GM18870 (cell line): ENCODE data around the gene SYT8.

Source experiments
- ATAC-seq: cut with Tn5 transposase; IDR thresholded peaks from one replicate; pipeline ENCODE4 v1.9.1; 2021; ENCODE audit warnings: moderate library complexity; ENCODE audit not compliant: unreplicated experiment

The SYT8 gene

DNA sequence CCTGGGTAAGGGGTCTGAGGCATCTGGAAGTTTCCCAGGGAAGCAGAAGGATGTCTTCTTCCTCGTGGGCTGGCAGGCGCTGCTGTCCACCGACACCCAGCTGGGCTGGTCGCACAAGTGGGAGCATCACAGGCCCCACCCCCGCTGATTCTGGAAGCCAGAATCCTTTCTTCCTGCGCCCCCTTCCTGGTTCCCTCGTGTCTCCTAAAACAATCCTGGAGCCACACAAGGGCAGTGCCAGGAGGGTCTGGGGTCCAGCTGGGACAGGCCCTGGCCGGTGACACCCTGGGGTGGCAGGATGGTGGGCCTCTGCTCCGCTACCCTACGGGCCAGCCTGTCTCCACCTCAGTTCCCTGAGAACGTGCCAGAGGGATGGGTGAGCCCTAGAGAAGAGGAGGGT lies 22.3 kb downstream of the SYT8 start:
- no peak for ATAC-seq

DNA sequence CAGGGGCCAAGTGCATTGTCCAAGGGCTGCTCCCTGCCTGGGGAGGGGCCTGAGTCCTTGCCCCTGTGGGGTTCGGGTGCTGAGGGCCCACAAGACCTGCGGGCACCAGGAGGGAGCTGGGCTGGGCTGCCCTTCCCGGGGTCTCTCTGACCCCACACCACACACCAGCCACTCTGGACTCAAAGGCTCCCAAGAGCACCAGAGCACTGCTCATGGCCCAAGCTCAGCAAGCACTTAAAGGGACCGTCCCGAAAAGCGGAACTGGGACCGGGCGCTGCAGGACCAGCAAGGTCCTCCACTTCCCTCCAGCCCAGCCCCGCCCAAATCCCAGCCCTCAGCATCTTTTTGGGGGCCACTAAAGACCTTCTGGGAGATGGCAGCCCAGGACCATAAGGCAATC lies 23.4 kb downstream of the SYT8 start:
- ATAC-seq: no peak

DNA sequence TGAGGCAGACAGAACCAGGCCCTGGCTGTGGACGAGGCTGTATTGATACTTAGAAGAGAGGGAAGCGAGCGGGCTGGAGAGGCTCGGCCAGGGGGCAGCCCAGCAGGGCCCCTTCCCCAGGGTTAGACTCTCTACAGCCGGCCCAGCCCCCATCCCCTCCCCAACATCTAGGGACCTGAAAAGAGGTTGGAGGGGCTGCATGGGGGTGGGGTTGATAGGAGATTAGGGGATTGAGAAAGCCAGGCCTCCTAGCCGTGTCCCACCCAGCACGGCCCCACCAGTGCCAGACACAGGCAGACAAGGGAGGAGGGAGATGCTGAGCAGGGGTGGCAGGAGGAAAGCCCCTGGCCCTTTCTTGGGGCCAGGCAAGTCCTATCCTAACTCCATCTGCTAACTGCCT lies 23.8 kb downstream of the SYT8 start:
- no peak for ATAC-seq

GRCh38 chr11:1859004-1859403 lies 24.2 kb downstream of the SYT8 start:
- no peak for ATAC-seq

GRCh38 chr11:1860108-1860507 lies 25.3 kb downstream of the SYT8 start:
- no peak for ATAC-seq

DNA sequence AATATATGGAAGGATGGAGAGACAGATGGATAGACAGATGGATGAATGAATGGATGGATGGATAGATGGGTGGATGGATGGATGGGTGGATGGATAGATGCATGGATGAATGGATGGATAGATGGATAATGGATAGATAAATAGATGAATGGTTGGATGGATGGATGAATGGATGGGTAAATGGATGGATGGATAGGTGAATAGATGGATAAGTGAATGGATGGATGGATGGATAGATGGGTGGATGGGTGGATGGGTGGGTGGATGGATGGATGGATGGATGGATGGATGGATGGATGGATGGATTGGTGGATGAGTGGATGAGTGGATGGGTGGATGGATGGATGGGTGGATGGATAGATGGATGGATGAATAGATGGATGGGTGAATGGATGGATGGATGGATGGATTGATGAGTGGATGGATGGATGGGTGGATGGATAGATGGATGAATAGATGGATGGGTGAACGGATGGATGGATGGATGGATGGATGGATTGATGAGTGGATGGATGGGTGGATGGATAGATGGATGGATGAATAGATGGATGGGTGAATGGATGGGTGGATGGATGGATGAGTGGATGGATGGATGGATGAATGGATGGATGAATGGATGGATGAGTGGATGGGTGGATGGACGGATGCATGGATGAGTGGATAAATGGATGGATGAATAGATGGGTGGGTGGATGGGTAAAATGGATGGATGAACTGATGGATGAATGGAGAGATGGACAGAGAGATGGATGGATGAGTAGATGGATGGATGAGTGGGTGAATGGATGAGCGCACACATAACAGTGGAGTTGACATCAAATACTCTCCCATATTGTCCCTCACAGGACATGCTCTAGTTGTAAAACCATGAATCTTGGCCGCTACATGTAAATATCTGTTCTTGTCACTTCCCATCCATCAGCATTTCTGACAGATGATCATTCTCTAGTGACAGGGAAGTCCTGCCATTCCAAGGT lies 26.9 kb downstream of the SYT8 start:
- no peak for ATAC-seq

DNA sequence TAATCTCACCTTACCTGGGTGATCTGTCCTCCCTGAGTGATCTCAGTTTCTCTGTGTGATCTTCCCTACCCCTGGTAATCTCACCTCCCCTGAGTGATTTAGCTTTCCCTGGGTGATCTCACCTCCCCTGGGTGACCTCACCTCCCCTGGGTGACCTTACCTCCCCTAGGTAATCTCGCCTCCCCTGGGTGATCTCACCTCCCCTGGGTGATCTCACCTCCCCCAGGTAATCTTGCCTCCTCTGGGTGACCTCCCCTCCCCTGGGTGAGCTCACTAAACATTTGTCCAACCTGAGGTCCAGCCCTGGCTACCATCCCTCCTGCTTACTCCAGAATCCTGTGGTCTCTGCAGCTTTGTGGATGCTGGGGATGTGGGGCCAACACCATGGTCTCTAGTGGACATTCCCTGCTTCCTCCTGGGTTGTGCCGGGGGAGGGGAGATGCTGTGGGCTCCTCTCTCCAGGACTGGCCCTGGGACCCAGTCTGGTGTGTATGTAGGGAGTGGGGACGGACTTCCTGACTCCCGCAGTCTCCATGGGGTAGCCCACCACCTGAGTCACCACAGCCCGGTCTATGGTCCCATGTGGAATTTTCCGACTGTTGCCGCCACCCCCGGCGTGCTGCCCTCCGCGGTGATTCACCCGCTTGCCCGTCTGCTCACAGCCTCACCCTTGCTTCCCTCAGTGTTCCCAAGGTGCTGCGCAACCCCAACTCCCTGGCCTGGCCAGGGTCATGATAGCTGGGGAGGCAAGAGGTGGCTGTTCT lies 28.0 kb downstream of the SYT8 start:
- no peak for ATAC-seq

DNA sequence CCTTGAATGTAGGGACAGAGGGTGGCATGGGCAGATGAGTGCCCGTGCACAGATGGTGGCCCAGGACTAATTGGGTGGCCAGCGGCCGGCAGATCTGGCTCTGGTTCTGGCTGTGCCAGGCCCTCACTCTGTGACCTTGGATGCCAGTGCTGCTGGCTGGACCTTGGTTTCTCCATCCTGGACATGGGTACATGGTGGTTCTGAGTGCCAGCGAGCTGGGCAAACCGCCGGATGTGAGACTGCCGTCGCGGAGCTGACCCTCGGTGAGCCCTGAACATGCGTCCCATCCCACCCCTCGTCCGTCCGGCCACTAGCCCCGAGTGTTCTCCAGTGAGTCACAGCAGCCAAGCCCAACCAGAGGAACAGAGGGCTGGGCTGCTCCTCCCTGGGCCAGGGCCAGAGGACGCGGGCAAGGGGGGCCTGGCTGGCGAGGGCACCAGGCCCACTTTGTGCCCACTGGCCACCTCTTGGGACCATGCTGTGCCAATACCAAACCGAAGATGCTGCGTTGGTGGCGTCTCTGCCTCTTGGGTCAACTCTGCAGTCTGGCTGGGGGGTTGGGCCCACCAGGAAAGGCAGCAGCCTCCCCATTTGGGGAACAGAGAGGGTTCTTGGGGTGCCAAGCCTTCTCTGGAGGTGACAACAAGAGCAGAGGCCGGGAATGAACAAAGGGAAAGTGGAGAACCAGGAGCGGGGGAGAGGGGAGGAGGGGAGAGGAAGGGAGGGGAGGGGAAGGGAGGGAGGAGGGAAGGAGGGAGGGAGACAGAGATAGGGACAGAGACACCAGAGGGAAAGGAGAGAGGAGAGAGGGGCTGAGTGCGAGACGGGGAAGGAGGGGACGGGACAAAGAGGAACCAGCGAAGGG lies 28.8 kb downstream of the SYT8 start:
- no peak for ATAC-seq

GRCh38 chr11:1864231-1864630 lies 29.4 kb downstream of the SYT8 start:
- ATAC-seq: no peak

DNA sequence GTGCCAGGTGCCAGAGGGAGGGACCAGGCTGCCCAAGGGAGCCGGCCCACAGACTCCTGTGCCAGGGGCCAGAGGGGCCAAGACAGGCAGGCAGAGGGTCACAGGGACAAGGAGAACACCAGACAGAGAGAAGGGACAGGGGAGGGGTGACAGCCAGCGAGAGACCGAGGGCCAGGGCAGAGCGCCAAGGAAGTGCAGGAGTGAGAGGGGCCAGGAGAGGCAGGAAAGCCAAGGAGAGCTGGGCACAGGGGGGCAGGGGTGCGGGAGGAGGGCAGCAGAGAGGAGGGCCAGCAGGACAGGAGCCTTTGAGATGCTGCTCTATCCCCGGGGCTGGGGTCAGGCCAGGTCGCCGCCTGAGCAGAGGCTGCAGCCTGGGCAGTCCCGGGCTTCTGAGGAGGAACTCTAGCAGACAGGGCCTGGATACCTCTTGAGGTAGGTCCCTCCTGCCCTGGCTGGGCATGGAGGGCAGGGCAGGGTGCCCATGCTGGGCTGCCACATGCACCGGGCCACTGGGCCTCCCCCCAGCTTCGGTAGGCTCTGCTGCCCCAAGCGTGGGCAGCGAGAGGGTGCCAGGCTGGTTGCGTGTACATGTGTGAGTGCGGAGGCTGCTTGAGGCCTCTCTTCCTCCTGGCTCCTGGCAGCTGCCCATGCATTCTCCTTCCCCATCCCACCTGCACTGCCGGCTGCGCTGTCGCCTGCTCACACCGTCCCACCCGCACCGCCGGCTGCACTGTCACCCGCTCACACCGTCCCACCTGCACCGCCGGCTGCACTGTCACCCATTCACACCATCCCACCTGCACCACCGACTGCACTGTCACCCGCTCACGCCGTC lies 30.3 kb downstream of the SYT8 start:
- ATAC-seq: no peak

DNA sequence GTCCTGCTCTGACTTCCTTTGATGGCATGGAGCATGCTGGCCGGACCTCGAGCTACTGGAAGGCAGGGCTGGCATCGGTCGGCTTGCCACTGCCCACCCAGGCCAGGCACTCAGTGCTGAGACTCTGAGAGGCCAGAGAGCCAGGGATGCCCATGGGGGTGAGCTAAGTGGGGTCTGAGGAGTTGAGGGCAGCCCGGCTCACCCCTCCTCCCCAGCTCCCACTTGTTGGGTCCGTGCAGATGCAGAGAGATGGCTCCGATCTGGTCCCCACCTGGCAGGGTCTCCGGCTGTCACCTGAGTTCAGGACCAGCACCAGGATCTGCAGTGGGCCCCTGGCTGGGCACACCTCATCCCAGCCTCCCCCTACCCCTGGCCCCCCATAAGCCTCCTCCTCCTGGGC lies 31.4 kb downstream of the SYT8 start:
- no peak for ATAC-seq

GRCh38 chr11:1866776-1867175 lies 32.0 kb downstream of the SYT8 start:
- no peak for ATAC-seq

DNA sequence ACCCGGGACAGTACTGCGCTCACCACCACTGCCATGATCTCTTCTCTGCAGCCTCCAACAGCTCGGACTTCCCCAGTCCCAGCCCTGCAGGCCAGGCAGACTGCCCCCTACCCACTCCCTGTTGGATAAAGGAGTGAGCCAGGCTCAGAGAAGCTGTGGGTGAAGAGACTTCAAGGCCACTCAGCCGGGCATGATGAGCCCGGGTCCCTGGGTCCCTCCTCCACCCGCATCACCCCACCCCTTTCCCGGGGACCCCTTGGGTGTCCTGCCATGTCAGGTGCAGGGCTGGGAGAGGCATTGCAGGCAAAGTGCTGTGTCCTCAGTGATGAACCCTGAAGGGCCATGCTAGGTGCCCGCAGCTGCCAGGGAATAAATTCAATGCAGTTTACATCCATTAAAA lies 32.6 kb downstream of the SYT8 start:
- ATAC-seq: no peak

GRCh38 chr11:1868056-1868635 lies 33.4 kb downstream of the SYT8 start:
- ATAC-seq: no peak

- no peak for ATAC-seq
These were observed 34.0 kb downstream of the SYT8 start for GRCh38 chr11:1868636-1869291.

DNA sequence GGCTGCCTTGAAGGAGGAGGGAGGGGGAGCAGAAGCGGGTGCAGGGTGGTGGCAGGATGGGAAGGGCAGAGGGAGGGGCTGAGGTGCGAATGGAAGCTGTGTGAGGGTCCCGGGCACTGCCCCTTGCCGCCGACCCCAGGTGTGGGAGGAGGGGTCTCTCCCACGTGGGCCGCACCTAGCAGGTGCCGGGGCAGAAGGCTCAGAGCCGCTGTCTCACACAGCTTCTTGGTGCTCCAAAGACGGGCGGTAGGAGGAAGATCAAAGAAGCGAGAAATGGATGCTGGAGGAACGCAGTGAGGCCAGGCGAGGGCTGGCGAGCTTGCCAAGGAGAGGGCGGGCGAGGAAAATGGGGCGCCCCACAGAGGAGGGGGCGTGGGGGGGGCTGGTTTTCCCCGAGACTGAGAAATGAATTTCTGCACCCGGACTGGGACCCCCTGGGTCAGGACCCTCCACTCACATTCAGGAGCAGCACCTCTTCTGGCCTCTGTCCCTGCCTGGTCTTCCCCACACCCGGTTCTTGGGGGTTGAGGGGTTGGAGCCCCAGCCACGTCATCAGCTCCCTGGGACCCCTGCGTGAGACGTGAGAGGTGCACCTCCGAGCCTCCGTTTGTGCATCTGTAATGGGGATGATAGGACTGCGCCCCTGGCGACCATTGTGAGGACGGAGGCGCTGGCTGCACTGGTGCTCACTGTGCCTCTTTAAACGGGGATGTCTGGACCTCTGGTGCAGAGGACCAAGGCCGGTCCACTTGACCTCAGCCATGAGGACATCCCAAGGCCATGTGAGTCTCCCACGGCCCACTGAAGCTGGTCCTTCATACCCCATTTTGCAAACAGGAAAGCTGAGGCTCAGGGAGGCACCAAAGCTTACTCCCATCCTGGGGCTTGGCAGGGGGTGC lies 34.9 kb downstream of the SYT8 start:
- ATAC-seq: no peak

GRCh38 chr11:1870326-1870696 lies 35.5 kb downstream of the SYT8 start:
- ATAC-seq: no peak

GRCh38 chr11:1870721-1871466 lies 36.1 kb downstream of the SYT8 start:
- ATAC-seq: no peak
